Neural cell (in vitro differentiated cells): ENCODE measurements around the gene SAMD15. TPM values are rescaled to one million over a fixed set of nuclear protein-coding genes. Genes with fewer than 3 reads are reported as not detected.
"Not testable (repeated sequence)": the region's sequence is repeated elsewhere in the genome, so short reads cannot be mapped to it uniquely, and the experiment has no call there.

ENCODE experiments used
- H2AFZ ChIP-seq: fragments of 200-600, 300-800 bp; sonication (generic), shearing (Covaris generic); 2 replicates; pipeline ENCODE4 v1.6.0; 2014; ENCODE audit warnings: low read depth, mild to moderate bottlenecking, antibody characterized with exemption, low read length, moderate library complexity
- H3F3A ChIP-seq: fragments of 200-600 bp; shearing (Covaris generic); 2 replicates; pipeline ENCODE4 v1.6.1; 2016; ENCODE audit warnings: mild to moderate bottlenecking, moderate library complexity, mixed read lengths, antibody characterized with exemption, low read length; ENCODE audit not compliant: insufficient read depth, poor library complexity, severe bottlenecking
- H3K27ac ChIP-seq: fragments of 200-600, 300-800 bp; sonication (generic), shearing (Covaris generic); 2 replicates; pipeline ENCODE4 v1.5.1; 2014; ENCODE audit warnings: mild to moderate bottlenecking, low read length, moderate library complexity
- H3K27me3 ChIP-seq: fragments of 300-800, 200-600 bp; sonication (generic), shearing (Covaris generic); 2 replicates; pipeline ENCODE4 v1.6.0; 2014; ENCODE audit warnings: mild to moderate bottlenecking, low read depth, low read length, moderate library complexity; ENCODE audit not compliant: insufficient read depth
- H3K36me3 ChIP-seq: fragments of 300-800, 200-600 bp; sonication (generic), shearing (Covaris generic); 2 replicates; pipeline ENCODE4 v1.5.1; 2014; ENCODE audit warnings: mild to moderate bottlenecking, antibody characterized with exemption, low read length, moderate library complexity; ENCODE audit not compliant: insufficient read depth
- H3K4me2 ChIP-seq: fragments of 300-800, 200-600 bp; sonication (generic), shearing (Covaris generic); 2 replicates; pipeline ENCODE4 v1.6.0; 2014; ENCODE audit warnings: mild to moderate bottlenecking, low read length
- H3K4me3 ChIP-seq: fragments of 300-800, 200-600 bp; sonication (generic), shearing (Covaris generic); 2 replicates; pipeline ENCODE4 v1.5.1; 2014; ENCODE audit warnings: mild to moderate bottlenecking, low read length, moderate library complexity
- H3K79me2 ChIP-seq: fragments of 200-600 bp; shearing (Covaris generic); replicated peaks from 2 replicates; pipeline ENCODE4 v1.6.0; 2014; ENCODE audit warnings: mild to moderate bottlenecking, low read length, moderate library complexity; ENCODE audit not compliant: insufficient read depth
- H3K9ac ChIP-seq: fragments of 300-800, 200-600 bp; sonication (generic), shearing (Covaris generic); 2 replicates; pipeline ENCODE4 v1.6.1; 2016; ENCODE audit warnings: mild to moderate bottlenecking, low read length, mixed read lengths
- H3K9me2 ChIP-seq: fragments of 200-600 bp; shearing (Covaris generic); 2 replicates; pipeline ENCODE4 v1.6.1; 2016; ENCODE audit warnings: mild to moderate bottlenecking, low read length, mixed read lengths; ENCODE audit not compliant: insufficient read depth
- H3K9me3 ChIP-seq: fragments of 200-600, 300-800 bp; sonication (generic), shearing (Covaris generic); 2 replicates; pipeline ENCODE4 v1.6.1; 2016; ENCODE audit warnings: mild to moderate bottlenecking, mixed run types, low read length, moderate library complexity, mixed read lengths
- H4K20me1 ChIP-seq: fragments of 200-600 bp; shearing (Covaris generic); 2 replicates; pipeline ENCODE4 v1.6.1; 2016; ENCODE audit warnings: mild to moderate bottlenecking, mixed run types; ENCODE audit not compliant: insufficient read depth
- EP300 ChIP-seq: fragments of 450-650 bp; conservative IDR thresholded peaks from 2 replicates; pipeline ENCODE4 v1.6.1; 2014; ENCODE audit warnings: antibody characterized with exemption, mild to moderate bottlenecking, moderate library complexity; ENCODE audit not compliant: poor library complexity, severe bottlenecking
- EZH2 ChIP-seq: fragments of 200-600, 300-800 bp; shearing (Covaris generic), sonication (generic); IDR thresholded peaks from 2 replicates; pipeline ENCODE4 v1.6.1; 2014; ENCODE audit warnings: antibody characterized with exemption, low read length, borderline replicate concordance, mild to moderate bottlenecking; ENCODE audit not compliant: insufficient read depth, poor library complexity, severe bottlenecking
- MXI1 ChIP-seq: fragments of 450-650 bp; conservative IDR thresholded peaks from 2 replicates; pipeline ENCODE4 v1.6.1; 2014; ENCODE audit warnings: antibody characterized with exemption, mild to moderate bottlenecking; ENCODE audit not compliant: poor library complexity, severe bottlenecking
- POLR2AphosphoS5 ChIP-seq: IDR thresholded peaks from 2 replicates; pipeline ENCODE4 v1.6.1; 2012
- RAD21 ChIP-seq: fragments of 450-650 bp; conservative IDR thresholded peaks from 2 replicates; pipeline ENCODE4 v1.6.1; 2014; ENCODE audit warnings: antibody characterized with exemption, mild to moderate bottlenecking, moderate library complexity
- SMC3 ChIP-seq: fragments of 450-650 bp; conservative IDR thresholded peaks from 2 replicates; pipeline ENCODE4 v1.6.1; 2014; ENCODE audit warnings: antibody characterized with exemption, mild to moderate bottlenecking, moderate library complexity; ENCODE audit not compliant: poor library complexity
- TAF1 ChIP-seq: IDR thresholded peaks from 2 replicates; pipeline ENCODE4 v1.6.1; 2012; ENCODE audit warnings: low read depth
- polyA plus RNA-seq: library from polyadenylated mRNA; depleted of rRNA; stranded (reverse); fragments of >200 nt; gene quantifications from 2 replicates; pipeline ENCODE4 v1.2.3, GENCODE V29; 2014
- TF ChIP-seq, protein P1 (sequence below): IDR thresholded peaks from 2 replicates; pipeline ENCODE4 v1.6.1; 2012; ENCODE audit warnings: borderline replicate concordance
- TF ChIP-seq, protein P2 (sequence below): fragments of 450-650 bp; IDR thresholded peaks from 2 replicates; pipeline ENCODE4 v1.5.1; 2014; ENCODE audit warnings: antibody characterized with exemption, mild to moderate bottlenecking, moderate library complexity; ENCODE audit not compliant: poor library complexity, severe bottlenecking

SAMD15 gene
- polyA plus RNA-seq, 1 donor from 2014 or later, result 2.8 TPM

- no peak for TF ChIP-seq RAD21
- TF ChIP-seq SMC3, result no peak
- no peak for TF ChIP-seq TAF1
- no peak for TF ChIP-seq POLR2AphosphoS5
- TF ChIP-seq, protein P1, sequence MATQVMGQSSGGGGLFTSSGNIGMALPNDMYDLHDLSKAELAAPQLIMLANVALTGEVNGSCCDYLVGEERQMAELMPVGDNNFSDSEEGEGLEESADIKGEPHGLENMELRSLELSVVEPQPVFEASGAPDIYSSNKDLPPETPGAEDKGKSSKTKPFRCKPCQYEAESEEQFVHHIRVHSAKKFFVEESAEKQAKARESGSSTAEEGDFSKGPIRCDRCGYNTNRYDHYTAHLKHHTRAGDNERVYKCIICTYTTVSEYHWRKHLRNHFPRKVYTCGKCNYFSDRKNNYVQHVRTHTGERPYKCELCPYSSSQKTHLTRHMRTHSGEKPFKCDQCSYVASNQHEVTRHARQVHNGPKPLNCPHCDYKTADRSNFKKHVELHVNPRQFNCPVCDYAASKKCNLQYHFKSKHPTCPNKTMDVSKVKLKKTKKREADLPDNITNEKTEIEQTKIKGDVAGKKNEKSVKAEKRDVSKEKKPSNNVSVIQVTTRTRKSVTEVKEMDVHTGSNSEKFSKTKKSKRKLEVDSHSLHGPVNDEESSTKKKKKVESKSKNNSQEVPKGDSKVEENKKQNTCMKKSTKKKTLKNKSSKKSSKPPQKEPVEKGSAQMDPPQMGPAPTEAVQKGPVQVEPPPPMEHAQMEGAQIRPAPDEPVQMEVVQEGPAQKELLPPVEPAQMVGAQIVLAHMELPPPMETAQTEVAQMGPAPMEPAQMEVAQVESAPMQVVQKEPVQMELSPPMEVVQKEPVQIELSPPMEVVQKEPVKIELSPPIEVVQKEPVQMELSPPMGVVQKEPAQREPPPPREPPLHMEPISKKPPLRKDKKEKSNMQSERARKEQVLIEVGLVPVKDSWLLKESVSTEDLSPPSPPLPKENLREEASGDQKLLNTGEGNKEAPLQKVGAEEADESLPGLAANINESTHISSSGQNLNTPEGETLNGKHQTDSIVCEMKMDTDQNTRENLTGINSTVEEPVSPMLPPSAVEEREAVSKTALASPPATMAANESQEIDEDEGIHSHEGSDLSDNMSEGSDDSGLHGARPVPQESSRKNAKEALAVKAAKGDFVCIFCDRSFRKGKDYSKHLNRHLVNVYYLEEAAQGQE, result no peak
- no peak for TF ChIP-seq EZH2
- TF ChIP-seq EP300, result no peak
- TF ChIP-seq, protein P2, sequence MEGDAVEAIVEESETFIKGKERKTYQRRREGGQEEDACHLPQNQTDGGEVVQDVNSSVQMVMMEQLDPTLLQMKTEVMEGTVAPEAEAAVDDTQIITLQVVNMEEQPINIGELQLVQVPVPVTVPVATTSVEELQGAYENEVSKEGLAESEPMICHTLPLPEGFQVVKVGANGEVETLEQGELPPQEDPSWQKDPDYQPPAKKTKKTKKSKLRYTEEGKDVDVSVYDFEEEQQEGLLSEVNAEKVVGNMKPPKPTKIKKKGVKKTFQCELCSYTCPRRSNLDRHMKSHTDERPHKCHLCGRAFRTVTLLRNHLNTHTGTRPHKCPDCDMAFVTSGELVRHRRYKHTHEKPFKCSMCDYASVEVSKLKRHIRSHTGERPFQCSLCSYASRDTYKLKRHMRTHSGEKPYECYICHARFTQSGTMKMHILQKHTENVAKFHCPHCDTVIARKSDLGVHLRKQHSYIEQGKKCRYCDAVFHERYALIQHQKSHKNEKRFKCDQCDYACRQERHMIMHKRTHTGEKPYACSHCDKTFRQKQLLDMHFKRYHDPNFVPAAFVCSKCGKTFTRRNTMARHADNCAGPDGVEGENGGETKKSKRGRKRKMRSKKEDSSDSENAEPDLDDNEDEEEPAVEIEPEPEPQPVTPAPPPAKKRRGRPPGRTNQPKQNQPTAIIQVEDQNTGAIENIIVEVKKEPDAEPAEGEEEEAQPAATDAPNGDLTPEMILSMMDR, result no peak
- H3K79me2 ChIP-seq, result no peaks in the 10 kb centered on the region
- no peaks in the 10 kb centered on the region for H3K9me2 ChIP-seq
- H4K20me1 ChIP-seq, result no peaks in the 10 kb centered on the region
- no peak overlapping the region for H3K9ac ChIP-seq
- no peaks in the 10 kb centered on the region for H3K27me3 ChIP-seq
- H3K4me2 ChIP-seq, result no peak overlapping the region
- H3K27ac ChIP-seq, result no peak overlapping the region
- H3K4me3 ChIP-seq, result no peak overlapping the region
- H3F3A ChIP-seq, result no peaks in the 10 kb centered on the region
- no peak overlapping the region for H2AFZ ChIP-seq
- no peaks in the 10 kb centered on the region for H3K36me3 ChIP-seq
- no peaks in the 10 kb centered on the region for H3K9me3 ChIP-seq
Observed at GRCh38 chr14:77407158-77407557, 30.0 kb downstream of the SAMD15 start.

- H3K4me3 ChIP-seq, result no peak overlapping the region
- no peaks in the 10 kb centered on the region for H3K79me2 ChIP-seq
- H3K9me3 ChIP-seq, result no peaks in the 10 kb centered on the region
- H4K20me1 ChIP-seq, result no peaks in the 10 kb centered on the region
- no peak overlapping the region for H3K27ac ChIP-seq
- TF ChIP-seq EZH2 (no peak), TAF1 (no peak), SMC3 (no peak), POLR2AphosphoS5 (no peak), EP300 (no peak), RAD21 (no peak), MXI1 (no peak)
- TF ChIP-seq, protein P2, result no peak
- TF ChIP-seq, protein P1, result no peak
- no peaks in the 10 kb centered on the region for H3F3A ChIP-seq
- no peak overlapping the region for H3K9ac ChIP-seq
- H3K4me2 ChIP-seq, result no peak overlapping the region
- H3K9me2 ChIP-seq, result no peaks in the 10 kb centered on the region
- H3K36me3 ChIP-seq, result no peaks in the 10 kb centered on the region
- no peaks in the 10 kb centered on the region for H3K27me3 ChIP-seq
- H2AFZ ChIP-seq, result no peak overlapping the region
Observed at GRCh38 chr14:77409131-77409533, 32.0 kb downstream of the SAMD15 start.

DNA sequence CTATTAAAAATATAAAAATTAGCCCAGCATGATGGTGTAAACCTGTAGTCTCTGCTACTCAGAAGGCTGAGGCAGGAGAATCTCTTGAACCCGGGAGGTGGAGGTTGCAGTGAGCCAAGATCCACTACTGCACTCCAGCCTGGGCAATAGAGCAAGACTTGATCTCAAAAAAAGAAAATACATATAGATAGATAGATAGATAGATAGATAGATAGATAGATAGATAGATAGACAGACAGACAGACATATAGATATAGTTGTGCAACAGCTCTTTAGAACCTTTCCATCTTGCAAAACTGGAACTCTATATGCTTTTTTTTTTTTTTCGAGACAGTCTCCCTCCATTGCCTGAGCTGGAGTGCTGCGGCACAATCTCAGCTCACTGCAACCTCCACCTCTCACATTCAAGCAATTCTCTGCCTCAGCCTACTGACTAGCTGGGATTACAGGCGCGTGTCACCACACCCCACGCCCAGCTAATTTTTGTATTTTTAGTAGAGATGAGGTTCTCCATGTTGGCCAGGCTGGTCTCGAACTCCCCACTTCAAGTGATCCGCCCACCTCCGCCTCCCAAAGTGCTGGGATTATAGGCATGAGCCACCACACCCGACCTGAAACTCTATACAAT is 38.3 kb downstream of the SAMD15 start:
- H2AFZ ChIP-seq, H4K20me1 ChIP-seq, H3K4me3 ChIP-seq, H3F3A ChIP-seq, H3K4me2 ChIP-seq, H3K36me3 ChIP-seq, H3K9me2 ChIP-seq, H3K79me2 ChIP-seq, H3K27ac ChIP-seq, H3K9ac ChIP-seq, H3K9me3 ChIP-seq, H3K27me3 ChIP-seq: not testable (repeated sequence)
